Fibroblast of lung (primary cell): Measurements from ENCODE around the gene DIP2A. TPM values are rescaled to one million over a fixed set of nuclear protein-coding genes. Genes with fewer than 3 reads are reported as not detected.
A peak's percentile ranks its signal among the peaks of the same experiment; 100 is the strongest.

Source experiments
- DNase-seq, 2 donors: peaks; one replicate each; pipeline versions ENCODE4 v3.0.0 to v3.0.0-alpha.2; 2010; ENCODE audit warnings: low read depth in 2 of 2
- H2AFZ ChIP-seq: 2 replicates; pipeline ENCODE4 v1.5.1; 2012; ENCODE audit warnings: low read length, control low read depth, inconsistent platforms
- H3K27ac ChIP-seq: 2 replicates; pipeline ENCODE4 v1.5.1; 2011; ENCODE audit warnings: low read length, control low read depth; ENCODE audit not compliant: insufficient read depth
- H3K27me3 ChIP-seq: 2 replicates; pipeline ENCODE4 v1.5.1; 2011; ENCODE audit warnings: mild to moderate bottlenecking, low read length; ENCODE audit not compliant: control insufficient read depth, insufficient read depth
- H3K36me3 ChIP-seq: 2 replicates; pipeline ENCODE4 v1.5.1; 2011; ENCODE audit warnings: low read length; ENCODE audit not compliant: control insufficient read depth, insufficient read depth
- H3K4me1 ChIP-seq: 2 replicates; pipeline ENCODE4 v1.5.1; 2011; ENCODE audit warnings: low read length; ENCODE audit not compliant: control insufficient read depth, insufficient read depth; ENCODE audit errors: extremely low read depth
- H3K4me2 ChIP-seq: 2 replicates; pipeline ENCODE4 v1.5.1; 2011; ENCODE audit warnings: low read length, control low read depth; ENCODE audit not compliant: insufficient read depth; ENCODE audit errors: extremely low read depth
- H3K4me3 ChIP-seq, 4 experiments: fragments of 200-600 bp in 1 of 4; sonication (generic) in 1 of 4; replicated peaks in 1 of 4; 2 replicates each; pipeline ENCODE4 v1.5.1; 2011 to 2016; ENCODE audit warnings: low read length in 4 of 4, low read depth in 3 of 4, mild to moderate bottlenecking in 3 of 4, control low read depth in 2 of 4, inconsistent platforms in 1 of 4, mixed read lengths in 1 of 4; ENCODE audit not compliant: insufficient read depth in 1 of 4; ENCODE audit errors: control extremely low read depth in 1 of 4
- H3K79me2 ChIP-seq: 2 replicates; pipeline ENCODE4 v1.5.1; 2012; ENCODE audit warnings: mild to moderate bottlenecking, low read length, inconsistent platforms; ENCODE audit not compliant: control insufficient read depth, insufficient read depth
- H3K9ac ChIP-seq: 2 replicates; pipeline ENCODE4 v1.5.1; 2011; ENCODE audit warnings: mild to moderate bottlenecking, low read length, control low read depth; ENCODE audit not compliant: insufficient read depth
- H3K9me3 ChIP-seq: 2 replicates; pipeline ENCODE4 v1.5.1; 2012; ENCODE audit warnings: low read depth, low read length; ENCODE audit not compliant: control insufficient read depth, insufficient read depth
- H4K20me1 ChIP-seq: 2 replicates; pipeline ENCODE4 v1.5.1; 2011; ENCODE audit warnings: low read length; ENCODE audit not compliant: control insufficient read depth, insufficient read depth; ENCODE audit errors: extremely low read depth
- EZH2 ChIP-seq: IDR thresholded peaks from 2 replicates; pipeline ENCODE4 v1.5.1; 2012; ENCODE audit warnings: low read length, control low read depth, mild to moderate bottlenecking; ENCODE audit errors: missing control alignments
- polyA plus RNA-seq, 2 donors: library from polyadenylated mRNA; depleted of rRNA in 1 of 2; stranded (reverse) in 1 of 2; unstranded in 1 of 2; fragments of >200 nt; gene quantifications; 2 replicates each; pipeline ENCODE4 v1.2.1, GENCODE V29; 2011 to 2012; ENCODE audit warnings: missing spikeins in 1 of 2
- total RNA-seq: library from RNA; depleted of rRNA; stranded (reverse); fragments of >200 nt; gene quantifications from 2 replicates; pipeline ENCODE4 v1.2.1, GENCODE V29; 2014
- TF ChIP-seq, protein P1 (sequence below), 2 donors: IDR thresholded peaks in 1 of 2; conservative IDR thresholded peaks in 1 of 2; 1 replicate in 1 of 2; 2 replicates in 1 of 2; pipeline ENCODE4 v1.5.1; 2011 to 2012; ENCODE audit warnings: low read length in 2 of 2, control low read depth in 1 of 2, inconsistent platforms in 1 of 2, low read depth in 1 of 2, mild to moderate bottlenecking in 1 of 2

Gene DIP2A
- total and polyA plus RNA-seq, 2 donors (not counting 1 experiment from before 2014, with no cell fraction given) = 16.3 to 21.1 TPM

DNA sequence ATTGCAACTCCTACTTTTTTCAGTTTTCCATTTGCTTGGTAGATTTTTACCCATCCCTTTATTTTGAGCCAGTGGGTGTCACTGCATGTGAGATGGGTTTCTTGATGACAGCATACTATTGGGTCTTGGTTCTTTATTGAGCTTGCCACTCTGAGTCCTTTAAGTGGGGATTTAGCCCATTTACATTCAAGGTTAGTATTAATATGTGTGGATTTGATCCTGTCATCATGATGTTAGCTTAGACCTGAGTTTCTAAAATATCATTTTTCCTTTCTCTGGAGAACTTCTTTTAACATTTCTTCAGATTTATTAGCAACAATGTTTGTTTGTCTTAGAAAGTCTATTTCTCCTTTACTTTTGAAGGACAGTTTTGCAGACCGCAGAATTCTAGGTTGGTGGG, 158.0 kb downstream of the DIP2A start:
- Histone ChIP-seq H3K27ac (no peak overlapping the region), H2AFZ (no peak overlapping the region), H3K9ac (no peak overlapping the region), H3K4me3 (no peak overlapping the region), H3K79me2 (no peaks in the 10 kb centered on the region), H3K9me3 (no peaks in the 10 kb centered on the region), H3K4me1 (no peaks in the 10 kb centered on the region), H4K20me1 (no peaks in the 10 kb centered on the region), H3K27me3 (no peaks in the 10 kb centered on the region), H3K4me2 (no peak overlapping the region), H3K36me3 (no peaks in the 10 kb centered on the region)
- TF ChIP-seq, protein P1, sequence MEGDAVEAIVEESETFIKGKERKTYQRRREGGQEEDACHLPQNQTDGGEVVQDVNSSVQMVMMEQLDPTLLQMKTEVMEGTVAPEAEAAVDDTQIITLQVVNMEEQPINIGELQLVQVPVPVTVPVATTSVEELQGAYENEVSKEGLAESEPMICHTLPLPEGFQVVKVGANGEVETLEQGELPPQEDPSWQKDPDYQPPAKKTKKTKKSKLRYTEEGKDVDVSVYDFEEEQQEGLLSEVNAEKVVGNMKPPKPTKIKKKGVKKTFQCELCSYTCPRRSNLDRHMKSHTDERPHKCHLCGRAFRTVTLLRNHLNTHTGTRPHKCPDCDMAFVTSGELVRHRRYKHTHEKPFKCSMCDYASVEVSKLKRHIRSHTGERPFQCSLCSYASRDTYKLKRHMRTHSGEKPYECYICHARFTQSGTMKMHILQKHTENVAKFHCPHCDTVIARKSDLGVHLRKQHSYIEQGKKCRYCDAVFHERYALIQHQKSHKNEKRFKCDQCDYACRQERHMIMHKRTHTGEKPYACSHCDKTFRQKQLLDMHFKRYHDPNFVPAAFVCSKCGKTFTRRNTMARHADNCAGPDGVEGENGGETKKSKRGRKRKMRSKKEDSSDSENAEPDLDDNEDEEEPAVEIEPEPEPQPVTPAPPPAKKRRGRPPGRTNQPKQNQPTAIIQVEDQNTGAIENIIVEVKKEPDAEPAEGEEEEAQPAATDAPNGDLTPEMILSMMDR (conservative IDR thresholded peaks at IDR 0.05 in 1 of 2, IDR thresholded peaks at IDR 0.05 in 1 of 2; ENCODE audit: low read depth in 1 of 2, low read length in 2 of 2) = no peak
- no peak for DNase-seq

DNA sequence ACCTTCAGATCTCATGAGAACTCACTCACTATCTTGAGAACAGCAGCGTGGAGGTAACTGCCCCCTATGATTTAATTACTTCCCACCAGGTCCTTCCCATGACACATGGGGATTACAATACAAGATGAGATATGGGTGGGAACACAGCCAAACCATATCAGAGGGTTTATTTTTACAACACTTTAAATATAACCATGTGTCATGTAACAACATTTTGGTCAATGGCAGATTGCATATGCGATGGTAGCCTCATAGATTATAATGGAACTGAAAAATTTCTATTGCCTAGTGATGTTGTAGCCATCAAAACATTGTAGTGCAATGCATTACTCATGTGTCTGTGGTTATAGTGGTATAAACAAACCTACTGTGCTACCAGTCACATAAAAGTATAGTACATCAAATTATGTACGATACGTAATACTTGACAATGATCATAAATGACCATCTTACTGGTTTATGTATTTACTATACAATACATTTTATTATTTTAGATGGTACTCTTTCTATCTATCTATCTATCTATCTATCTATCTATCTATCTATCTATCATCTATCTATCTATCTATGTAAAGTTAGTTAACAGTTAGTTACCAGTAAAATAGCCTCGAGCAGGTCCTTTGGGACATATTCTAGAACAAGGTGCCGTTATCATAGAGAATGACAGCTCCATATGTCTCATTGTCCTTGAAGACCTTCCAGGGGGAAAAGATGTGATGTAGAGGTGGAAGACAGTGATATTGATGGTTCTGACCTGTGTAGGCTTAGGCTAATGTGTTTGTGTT, 158.8 kb downstream of the DIP2A start:
- H4K20me1 ChIP-seq = no peaks in the 10 kb centered on the region
- peak; percentile 39 to 81 for DNase-seq
- TF ChIP-seq, protein P1 (conservative IDR thresholded peaks at IDR 0.05 in 1 of 2, IDR thresholded peaks at IDR 0.05 in 1 of 2; ENCODE audit: low read depth in 1 of 2, low read length in 2 of 2) = no peak
- TF ChIP-seq EZH2 = no peak
- no peaks in the 10 kb centered on the region for H3K27me3 ChIP-seq
- H3K4me3 ChIP-seq = no peak overlapping the region
- no peaks in the 10 kb centered on the region for H3K79me2 ChIP-seq
- no peaks in the 10 kb centered on the region for H3K36me3 ChIP-seq
- H3K4me2 ChIP-seq = no peak overlapping the region
- H2AFZ ChIP-seq = no peak overlapping the region
- H3K9me3 ChIP-seq = no peaks in the 10 kb centered on the region
- no peaks in the 10 kb centered on the region for H3K4me1 ChIP-seq
- H3K27ac ChIP-seq = no peak overlapping the region
- no peak overlapping the region for H3K9ac ChIP-seq

DNA sequence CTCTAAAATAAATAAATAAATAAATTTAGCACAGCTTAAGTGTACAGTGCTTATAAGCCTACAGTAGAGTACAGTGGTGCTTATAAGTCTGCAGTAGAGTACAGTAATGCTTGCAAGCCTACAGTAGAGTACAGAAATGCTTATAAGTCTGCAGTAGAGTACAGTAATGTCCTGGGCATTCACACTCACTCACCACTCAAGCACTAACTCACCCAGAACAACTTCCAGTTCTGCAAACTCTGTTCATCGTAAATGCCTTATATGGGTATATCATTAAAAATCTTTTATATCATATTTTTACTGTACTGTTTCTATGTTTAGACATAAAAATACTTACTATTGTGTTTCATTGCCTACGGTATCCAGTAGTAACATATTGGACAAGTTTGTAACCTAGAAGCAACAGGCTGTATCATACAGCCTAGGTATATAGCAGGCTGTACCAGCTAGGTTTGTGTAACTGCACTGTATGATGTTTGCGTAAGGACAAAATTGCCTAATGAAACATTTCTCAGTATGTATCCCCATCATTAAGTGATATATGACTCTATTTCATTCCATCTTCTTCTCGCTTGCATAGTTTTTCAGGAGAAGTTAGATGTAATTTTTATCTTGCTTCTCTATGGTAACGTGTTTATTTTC, 160.2 kb downstream of the DIP2A start:
- Histone ChIP-seq H3K36me3 (no peaks in the 10 kb centered on the region), H3K9ac (no peak overlapping the region), H3K9me3 (no peaks in the 10 kb centered on the region), H2AFZ (no peak overlapping the region), H3K79me2 (no peaks in the 10 kb centered on the region), H3K27ac (no peak overlapping the region), H3K4me1 (no peaks in the 10 kb centered on the region), H3K27me3 (no peaks in the 10 kb centered on the region), H3K4me2 (no peak overlapping the region), H3K4me3 (no peak overlapping the region), H4K20me1 (no peaks in the 10 kb centered on the region)
- no peak for TF ChIP-seq EZH2
- TF ChIP-seq, protein P1 (conservative IDR thresholded peaks at IDR 0.05 in 1 of 2, IDR thresholded peaks at IDR 0.05 in 1 of 2; ENCODE audit: low read depth in 1 of 2, low read length in 2 of 2) = no peak
- DNase-seq = peak in 1 of 2 donors; percentile 44
